DND-41 (cell line): Measurements from ENCODE around the gene C14orf119.

Source experiments
- ATAC-seq: fragments of 200-7000 bp; cut with Tn5 transposase; 3 replicates; pipeline ENCODE4 v1.9.1; 2021; ENCODE audit warnings: low read depth; ENCODE audit not compliant: insufficient read depth
- DNase-seq: peaks from one replicate; pipeline ENCODE4 v3.0.0-alpha.2; 2020
- H2AFZ ChIP-seq: 2 replicates; pipeline ENCODE4 v1.6.0; 2012; ENCODE audit warnings: low read depth, low read length
- H3K27ac ChIP-seq: 2 replicates; pipeline ENCODE4 v1.5.1; 2012; ENCODE audit warnings: low read length, inconsistent platforms
- H3K27me3 ChIP-seq: fragments of 200-600 bp; sonication (generic); 2 replicates; pipeline ENCODE4 v1.6.0; 2012; ENCODE audit warnings: low read length, mild to moderate bottlenecking, inconsistent platforms; ENCODE audit not compliant: insufficient read depth, poor library complexity
- H3K36me3 ChIP-seq: 2 replicates; pipeline ENCODE4 v1.5.1; 2012; ENCODE audit warnings: low read length, inconsistent platforms; ENCODE audit not compliant: insufficient read depth
- H3K4me1 ChIP-seq: 2 replicates; pipeline ENCODE4 v1.5.1; 2012; ENCODE audit warnings: mild to moderate bottlenecking, low read length; ENCODE audit not compliant: insufficient read depth
- H3K4me2 ChIP-seq: 2 replicates; pipeline ENCODE4 v1.6.0; 2012; ENCODE audit warnings: mild to moderate bottlenecking, moderate library complexity, low read length, inconsistent platforms; ENCODE audit not compliant: insufficient read depth
- H3K4me3 ChIP-seq, 2 experiments: fragments of 200-600 bp in 1 of 2; shearing (Covaris generic) in 1 of 2; 2 replicates each; pipeline ENCODE4 v1.5.1; 2012 to 2016; ENCODE audit warnings: inconsistent platforms in 2 of 2, low read length in 2 of 2, mild to moderate bottlenecking in 2 of 2, low read depth in 1 of 2, moderate library complexity in 1 of 2
- H3K79me2 ChIP-seq: 2 replicates; pipeline ENCODE4 v1.6.0; 2012; ENCODE audit warnings: low read length, inconsistent platforms; ENCODE audit not compliant: insufficient read depth
- H3K9ac ChIP-seq: 2 replicates; pipeline ENCODE4 v1.6.0; 2012; ENCODE audit warnings: low read depth, mild to moderate bottlenecking, inconsistent platforms, low read length, moderate library complexity
- H3K9me3 ChIP-seq: 2 replicates; pipeline ENCODE4 v1.5.1; 2012; ENCODE audit warnings: low read length, moderate library complexity, mild to moderate bottlenecking, inconsistent platforms; ENCODE audit not compliant: insufficient read depth, severe bottlenecking
- H4K20me1 ChIP-seq: 2 replicates; pipeline ENCODE4 v1.6.0; 2012; ENCODE audit warnings: low read length; ENCODE audit not compliant: insufficient read depth
- CTCF ChIP-seq: IDR thresholded peaks from 2 replicates; pipeline ENCODE4 v1.5.1; 2012; ENCODE audit warnings: borderline replicate concordance, low read length, moderate library complexity, mild to moderate bottlenecking; ENCODE audit not compliant: poor library complexity, severe bottlenecking; ENCODE audit errors: extremely low read depth
- EZH2 ChIP-seq: IDR thresholded peaks from 3 replicates; pipeline ENCODE4 v1.6.1; 2012; ENCODE audit warnings: borderline replicate concordance, low read depth, mild to moderate bottlenecking, moderate library complexity, low read length, inconsistent platforms; ENCODE audit not compliant: severe bottlenecking

The C14orf119 gene

DNA sequence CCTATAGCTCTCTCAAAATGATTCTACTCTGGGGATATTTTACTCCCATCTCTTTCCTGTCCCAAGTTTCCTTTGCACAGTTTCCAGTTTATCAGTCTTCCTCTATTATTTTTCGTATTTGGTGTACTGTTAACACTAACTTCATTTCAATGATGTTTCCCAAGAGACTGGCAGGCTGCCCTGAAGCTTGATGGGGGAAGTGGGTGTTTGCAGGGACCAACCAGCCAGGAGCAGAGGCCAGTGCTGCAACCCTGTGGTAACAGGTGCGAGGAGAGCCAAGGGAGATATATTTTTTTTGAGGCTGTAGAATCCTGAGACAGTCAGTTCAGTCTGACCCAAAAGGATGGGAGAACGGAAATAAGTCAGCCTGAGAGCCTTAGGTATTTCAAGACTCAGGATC lies 35.6 kb downstream of the C14orf119 start:
- no peak overlapping the region for H3K4me3 ChIP-seq
- no peaks in the 10 kb centered on the region for H3K4me1 ChIP-seq
- no peak for DNase-seq

DNA sequence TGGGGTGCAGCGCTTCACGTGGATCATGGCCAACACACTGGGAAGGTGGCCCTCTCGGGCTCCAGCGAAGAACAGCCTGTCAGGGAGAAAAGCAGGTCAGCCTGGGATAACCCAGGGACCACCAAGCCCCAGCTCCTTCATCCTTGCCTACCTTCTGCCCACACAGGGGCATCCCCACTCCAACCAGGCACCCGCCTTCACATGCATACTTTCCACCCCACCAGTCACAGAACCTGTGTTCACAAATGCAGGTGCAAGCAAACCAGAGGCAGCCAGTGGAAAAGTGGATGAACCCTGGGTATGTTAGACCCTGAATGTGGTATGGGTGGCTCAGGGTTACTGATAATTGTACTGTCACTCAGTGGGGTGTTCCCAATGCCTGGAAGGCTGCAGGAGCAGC lies 36.2 kb downstream of the C14orf119 start:
- H3K9ac ChIP-seq: no peak overlapping the region
- no peak overlapping the region for H3K4me2 ChIP-seq
- peaks cover 25% of the 10 kb centered on the region for H3K27me3 ChIP-seq
- H3K4me1 ChIP-seq: no peaks in the 10 kb centered on the region
- no peak overlapping the region for H3K4me3 ChIP-seq
- no peak for TF ChIP-seq EZH2
- TF ChIP-seq CTCF: no peak
- no peak overlapping the region for H3K27ac ChIP-seq
- no peaks in the 10 kb centered on the region for H3K79me2 ChIP-seq
- no peaks in the 10 kb centered on the region for H3K36me3 ChIP-seq
- no peak for ATAC-seq
- no peaks in the 10 kb centered on the region for H3K9me3 ChIP-seq
- H4K20me1 ChIP-seq: no peaks in the 10 kb centered on the region
- no peak overlapping the region for H2AFZ ChIP-seq
- no peak for DNase-seq

More for the DNA sequence above, 35.6 kb downstream of the C14orf119 start:
- ATAC-seq: 0 out of 3 replicates have a peak, but pooled peaks have one; percentile 27
- Histone ChIP-seq H3K27me3 (peaks cover 28% of the 10 kb centered on the region), H3K9me3 (no peaks in the 10 kb centered on the region), H2AFZ (no peak overlapping the region), H3K4me2 (no peak overlapping the region), H4K20me1 (no peaks in the 10 kb centered on the region), H3K27ac (no peak overlapping the region), H3K36me3 (no peaks in the 10 kb centered on the region), H3K9ac (no peak overlapping the region), H3K79me2 (no peaks in the 10 kb centered on the region)
- TF ChIP-seq CTCF: no peak
- TF ChIP-seq EZH2: no peak

GRCh38 chr14:23132970-23133369 lies 37.7 kb downstream of the C14orf119 start:
- peak; percentile 31; the same call in 1 of the 3 replicates for ATAC-seq

More at GRCh38 chr14:23132970-23133369, 37.7 kb downstream of the C14orf119 start:
- no peaks in the 10 kb centered on the region for H3K9me3 ChIP-seq
- H3K4me1 ChIP-seq: no peaks in the 10 kb centered on the region
- DNase-seq: peak; percentile 10
- no peak overlapping the region for H3K9ac ChIP-seq
- no peaks in the 10 kb centered on the region for H3K79me2 ChIP-seq
- H3K4me3 ChIP-seq: no peak overlapping the region
- H3K27ac ChIP-seq: no peak overlapping the region
- no peak overlapping the region for H2AFZ ChIP-seq
- H3K4me2 ChIP-seq: no peak overlapping the region
- H3K36me3 ChIP-seq: no peaks in the 10 kb centered on the region
- no peaks in the 10 kb centered on the region for H4K20me1 ChIP-seq
- no peak for TF ChIP-seq EZH2
- TF ChIP-seq CTCF: no peak
- peaks cover 32% of the 10 kb centered on the region for H3K27me3 ChIP-seq
